ENCODE measurements around the gene SPATS2. TPM values are rescaled to one million over a fixed set of nuclear protein-coding genes. Genes with fewer than 3 reads are reported as not detected.

Gene SPATS2
- total and polyA plus RNA-seq, 10 of the 15 experiments (the other 5 are each of a cell fraction or from before 2014, with no cell fraction given) = 9.0 to 54.2 (median 27.5) TPM

GRCh38 chr12:49367381-49368239 lies at the start of gene SPATS2 (continued):
- no peak for TF ChIP-seq MAX (IDR thresholded peaks at IDR 0.05; ENCODE audit: low read depth, low read length)
- TF ChIP-seq, protein P1, sequence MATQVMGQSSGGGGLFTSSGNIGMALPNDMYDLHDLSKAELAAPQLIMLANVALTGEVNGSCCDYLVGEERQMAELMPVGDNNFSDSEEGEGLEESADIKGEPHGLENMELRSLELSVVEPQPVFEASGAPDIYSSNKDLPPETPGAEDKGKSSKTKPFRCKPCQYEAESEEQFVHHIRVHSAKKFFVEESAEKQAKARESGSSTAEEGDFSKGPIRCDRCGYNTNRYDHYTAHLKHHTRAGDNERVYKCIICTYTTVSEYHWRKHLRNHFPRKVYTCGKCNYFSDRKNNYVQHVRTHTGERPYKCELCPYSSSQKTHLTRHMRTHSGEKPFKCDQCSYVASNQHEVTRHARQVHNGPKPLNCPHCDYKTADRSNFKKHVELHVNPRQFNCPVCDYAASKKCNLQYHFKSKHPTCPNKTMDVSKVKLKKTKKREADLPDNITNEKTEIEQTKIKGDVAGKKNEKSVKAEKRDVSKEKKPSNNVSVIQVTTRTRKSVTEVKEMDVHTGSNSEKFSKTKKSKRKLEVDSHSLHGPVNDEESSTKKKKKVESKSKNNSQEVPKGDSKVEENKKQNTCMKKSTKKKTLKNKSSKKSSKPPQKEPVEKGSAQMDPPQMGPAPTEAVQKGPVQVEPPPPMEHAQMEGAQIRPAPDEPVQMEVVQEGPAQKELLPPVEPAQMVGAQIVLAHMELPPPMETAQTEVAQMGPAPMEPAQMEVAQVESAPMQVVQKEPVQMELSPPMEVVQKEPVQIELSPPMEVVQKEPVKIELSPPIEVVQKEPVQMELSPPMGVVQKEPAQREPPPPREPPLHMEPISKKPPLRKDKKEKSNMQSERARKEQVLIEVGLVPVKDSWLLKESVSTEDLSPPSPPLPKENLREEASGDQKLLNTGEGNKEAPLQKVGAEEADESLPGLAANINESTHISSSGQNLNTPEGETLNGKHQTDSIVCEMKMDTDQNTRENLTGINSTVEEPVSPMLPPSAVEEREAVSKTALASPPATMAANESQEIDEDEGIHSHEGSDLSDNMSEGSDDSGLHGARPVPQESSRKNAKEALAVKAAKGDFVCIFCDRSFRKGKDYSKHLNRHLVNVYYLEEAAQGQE (IDR thresholded peaks at IDR 0.05; ENCODE audit: low read depth, low read length) = no peak
- TF ChIP-seq CBFB (IDR thresholded peaks at IDR 0.05; ENCODE audit: low read depth) = no peak
- no peak for TF ChIP-seq KLF5 (IDR thresholded peaks at IDR 0.05; ENCODE audit: partially characterized antibody)
- TF ChIP-seq, protein P2, sequence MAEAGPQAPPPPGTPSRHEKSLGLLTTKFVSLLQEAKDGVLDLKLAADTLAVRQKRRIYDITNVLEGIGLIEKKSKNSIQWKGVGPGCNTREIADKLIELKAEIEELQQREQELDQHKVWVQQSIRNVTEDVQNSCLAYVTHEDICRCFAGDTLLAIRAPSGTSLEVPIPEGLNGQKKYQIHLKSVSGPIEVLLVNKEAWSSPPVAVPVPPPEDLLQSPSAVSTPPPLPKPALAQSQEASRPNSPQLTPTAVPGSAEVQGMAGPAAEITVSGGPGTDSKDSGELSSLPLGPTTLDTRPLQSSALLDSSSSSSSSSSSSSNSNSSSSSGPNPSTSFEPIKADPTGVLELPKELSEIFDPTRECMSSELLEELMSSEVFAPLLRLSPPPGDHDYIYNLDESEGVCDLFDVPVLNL (IDR thresholded peaks at IDR 0.05; ENCODE audit: low read depth, low read length) = no peak
- no peak for TF ChIP-seq SMAD1 (IDR thresholded peaks at IDR 0.05; ENCODE audit: low read depth, partially characterized antibody)
- TF ChIP-seq RELA (IDR thresholded peaks at IDR 0.05; ENCODE audit: borderline replicate concordance, partially characterized antibody) = peak; percentile 12
- TF ChIP-seq NFYB (IDR thresholded peaks at IDR 0.05; ENCODE audit: insufficient read depth, low read depth, low read length) = no peak
- TF ChIP-seq TCF12 (IDR thresholded peaks at IDR 0.05; ENCODE audit: low read depth, low read length) = no peak
- TF ChIP-seq TARDBP (IDR thresholded peaks at IDR 0.05; ENCODE audit: borderline replicate concordance) = no peak
- TF ChIP-seq FOS (IDR thresholded peaks at IDR 0.05; ENCODE audit: borderline replicate concordance, extremely low read depth, insufficient read length) = no peak
- no peak for TF ChIP-seq KDM1A (IDR thresholded peaks at IDR 0.05; ENCODE audit: borderline replicate concordance)
- no peak for TF ChIP-seq HDAC6 (IDR thresholded peaks at IDR 0.05; ENCODE audit: unreplicated experiment)
- TF ChIP-seq TCF7 (IDR thresholded peaks at IDR 0.05; ENCODE audit: borderline replicate concordance) = no peak
- no peak for TF ChIP-seq USF1 (IDR thresholded peaks at IDR 0.05; ENCODE audit: borderline replicate concordance, extremely low read length, insufficient read depth, low read depth, low read length)
- TF ChIP-seq MEF2A (IDR thresholded peaks at IDR 0.05; ENCODE audit: insufficient read depth, low read depth, low read length) = no peak
- TF ChIP-seq CREM (IDR thresholded peaks at IDR 0.05; ENCODE audit: low read depth) = no peak
- no peak for TF ChIP-seq ATF2 (IDR thresholded peaks at IDR 0.05; ENCODE audit: low read length)
